Placental epithelial cell (primary cell): Measurements from ENCODE around the gene PCDHA3. TPM values are rescaled to one million over a fixed set of nuclear protein-coding genes. Genes with fewer than 3 reads are reported as not detected.

Experiments
- total RNA-seq: library from RNA; depleted of rRNA; stranded (reverse); fragments of >200 nt; gene quantifications from 2 replicates; pipeline ENCODE4 v1.2.3, GENCODE V29; 2012

Gene PCDHA3
- 0.11 and 0.39 TPM in 2 replicates for total RNA-seq

DNA sequence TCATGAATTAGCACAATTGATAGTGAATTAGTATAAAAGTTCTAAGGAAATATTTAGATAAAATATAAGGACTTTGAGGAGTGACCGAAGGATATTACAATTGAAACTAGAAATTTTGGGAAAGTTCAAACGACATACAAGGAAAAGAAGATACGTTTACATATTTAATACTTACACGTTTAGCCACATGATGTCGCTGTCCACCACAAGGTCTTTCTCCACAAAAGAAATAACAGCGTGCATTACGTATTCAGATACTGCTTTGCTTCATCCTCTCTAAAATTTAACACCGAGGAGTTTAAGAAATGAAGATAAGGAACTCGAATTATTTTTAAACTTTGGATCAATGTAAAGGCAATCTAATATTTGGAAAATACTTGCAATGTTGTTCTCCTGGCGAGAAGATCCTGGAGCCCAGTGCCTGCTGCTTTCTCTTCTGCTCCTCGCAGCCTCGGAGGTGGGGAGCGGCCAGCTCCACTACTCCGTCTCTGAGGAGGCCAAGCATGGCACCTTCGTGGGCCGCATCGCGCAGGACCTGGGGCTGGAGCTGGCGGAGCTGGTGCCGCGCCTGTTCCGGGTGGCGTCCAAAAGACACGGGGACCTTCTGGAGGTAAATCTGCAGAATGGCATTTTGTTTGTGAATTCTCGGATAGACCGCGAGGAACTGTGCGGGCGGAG is at the start of gene PCDHA3:
TSS of gene PCDHA3 (plus strand) at position 242 of the 678 bp plus-strand sequence.

GRCh38 chr5:140785905-140786686 is 14.8 kb upstream of the PCDHA3 start, which contains the start of gene PCDHA1:
Gene PCDHA1, plus strand, starts transcription at chr5:140786140.

DNA sequence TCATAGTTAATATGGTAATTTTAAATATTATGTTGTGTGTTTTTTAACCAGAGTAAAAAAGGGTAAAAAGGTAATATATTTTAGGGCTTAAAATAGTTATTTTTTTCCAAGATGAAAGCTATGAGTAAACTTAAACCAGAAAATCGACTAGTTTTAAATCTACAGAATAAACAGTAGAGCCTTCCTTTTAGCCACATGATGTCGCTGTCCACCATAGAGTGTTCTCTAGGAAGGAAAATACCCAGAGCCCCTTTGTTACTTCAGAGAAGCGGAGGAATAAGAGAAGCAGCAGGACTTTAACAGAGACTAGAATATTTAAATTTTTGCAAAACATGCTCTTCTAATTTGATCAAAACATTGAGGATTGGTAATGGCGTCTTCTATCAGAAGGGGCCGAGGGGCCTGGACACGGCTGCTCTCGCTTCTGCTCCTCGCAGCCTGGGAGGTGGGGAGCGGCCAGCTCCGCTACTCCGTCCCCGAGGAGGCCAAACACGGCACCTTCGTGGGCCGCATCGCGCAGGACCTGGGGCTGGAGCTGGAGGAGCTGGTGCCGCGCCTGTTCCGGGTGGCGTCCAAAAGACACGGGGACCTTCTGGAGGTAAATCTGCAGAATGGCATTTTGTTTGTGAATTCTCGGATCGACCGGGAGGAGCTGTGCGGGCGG is 6.1 kb upstream of the PCDHA3 start, which contains the start of gene PCDHA2:
TSS of gene PCDHA2 (plus strand) at position 258 of the 664 bp plus-strand sequence.

DNA sequence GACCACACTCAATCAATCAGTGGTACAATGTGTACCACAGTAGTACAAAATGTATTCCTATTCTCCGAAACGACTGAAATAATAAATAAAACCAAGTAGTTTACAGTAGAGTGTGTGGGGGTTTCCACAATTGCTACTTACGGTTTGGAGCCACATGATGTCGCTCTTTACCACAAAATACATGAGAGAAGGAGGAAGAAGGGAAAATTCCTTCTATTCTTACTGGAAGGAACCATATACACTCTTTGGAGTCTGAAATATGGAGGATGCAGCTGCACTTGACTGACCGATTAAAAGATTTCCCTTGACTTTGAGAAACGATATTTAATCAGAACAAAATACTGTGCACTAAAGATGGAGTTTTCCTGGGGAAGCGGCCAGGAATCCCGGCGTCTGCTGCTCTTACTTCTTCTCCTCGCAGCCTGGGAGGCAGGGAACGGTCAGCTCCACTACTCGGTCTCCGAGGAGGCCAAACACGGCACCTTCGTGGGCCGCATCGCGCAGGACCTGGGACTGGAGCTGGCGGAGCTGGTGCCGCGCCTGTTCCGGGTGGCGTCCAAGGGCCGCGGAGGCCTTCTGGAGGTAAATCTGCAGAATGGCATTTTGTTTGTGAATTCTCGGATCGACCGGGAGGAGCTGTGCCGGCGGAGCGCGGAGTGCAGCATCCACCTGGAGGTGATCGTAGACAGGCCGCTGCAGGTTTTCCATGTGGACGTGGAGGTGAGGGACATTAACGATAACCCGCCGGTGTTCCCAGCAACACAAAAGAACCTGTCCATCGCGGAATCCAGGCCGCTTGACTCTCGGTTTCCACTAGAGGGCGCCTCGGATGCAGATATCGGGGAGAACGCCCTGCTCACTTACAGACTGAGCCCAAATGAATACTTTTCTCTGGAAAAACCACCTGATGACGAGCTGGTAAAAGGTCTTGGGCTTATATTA is 6.2 kb downstream of the PCDHA3 start, which contains the start of gene PCDHA4:
TSS of gene PCDHA4 (plus strand) at position 235 of the 942 bp plus-strand sequence.

DNA sequence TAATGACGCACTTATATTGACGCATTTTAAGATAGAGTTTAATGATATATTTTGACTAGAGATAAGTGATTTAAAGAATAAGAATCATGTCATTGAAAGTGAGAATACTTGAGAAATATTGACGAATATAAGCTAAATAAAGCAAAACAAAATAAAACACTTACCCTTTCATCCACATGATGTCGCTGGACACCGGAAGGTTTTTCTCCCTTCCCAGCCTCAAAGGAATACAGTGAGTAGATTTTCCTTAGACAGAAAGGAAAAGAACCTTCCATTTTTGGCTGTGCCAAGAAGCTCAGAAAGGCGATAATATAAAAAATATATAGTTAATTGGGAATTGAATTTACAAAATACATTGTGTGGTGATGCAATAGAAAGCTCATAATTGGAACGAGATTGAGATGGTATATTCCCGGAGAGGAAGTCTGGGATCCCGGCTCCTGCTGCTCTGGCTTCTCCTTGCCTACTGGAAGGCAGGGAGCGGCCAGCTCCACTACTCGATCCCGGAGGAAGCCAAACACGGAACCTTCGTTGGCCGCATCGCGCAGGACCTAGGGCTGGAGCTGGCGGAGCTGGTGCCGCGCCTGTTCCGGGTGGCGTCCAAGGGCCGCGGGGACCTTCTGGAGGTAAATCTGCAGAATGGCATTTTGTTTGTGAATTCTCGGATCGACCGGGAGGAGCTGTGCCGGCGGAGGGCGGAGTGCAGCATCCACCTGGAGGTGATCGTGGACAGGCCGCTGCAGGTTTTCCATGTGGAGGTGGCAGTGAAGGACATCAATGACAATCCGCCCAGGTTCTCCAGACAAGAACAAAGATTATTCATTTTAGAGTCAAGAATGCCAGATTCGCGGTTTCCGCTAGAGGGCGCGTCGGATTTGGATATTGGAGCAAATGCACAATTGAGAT is 20.8 kb downstream of the PCDHA3 start, which contains the start of gene PCDHA5:
TSS of gene PCDHA5 (plus strand) at position 239 of the 906 bp plus-strand sequence.

GRCh38 chr5:140827704-140828361 is 27.0 kb downstream of the PCDHA3 start, which contains the start of gene PCDHA6:
Gene PCDHA6, plus strand, starts transcription at chr5:140827960. Its CDS starts 132 bp downstream, at chr5:140828092.

DNA sequence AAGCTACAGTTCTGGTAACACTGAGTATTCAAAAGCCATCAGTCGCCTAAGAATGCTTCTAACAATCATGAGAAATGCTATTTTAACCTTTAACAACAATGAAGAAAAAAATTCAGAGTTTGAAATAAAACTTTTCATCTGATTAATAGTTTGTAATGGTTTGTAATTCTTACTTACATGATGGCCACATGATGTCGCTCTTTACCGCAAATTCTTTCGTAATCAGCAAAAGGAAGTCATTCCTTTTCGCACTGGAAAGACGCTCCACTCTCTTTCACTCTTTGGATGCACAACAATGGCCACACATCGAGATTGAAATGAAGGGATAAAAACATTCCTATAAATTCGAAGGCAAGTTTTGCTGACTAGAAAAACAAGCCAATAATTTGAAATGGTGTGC is 33.1 kb downstream of the PCDHA3 start, which contains the start of gene PCDHA7:
TSS of gene PCDHA7 (plus strand) at position 277 of the 400 bp plus-strand sequence. CDS start at position 392, 115 bp downstream.

DNA sequence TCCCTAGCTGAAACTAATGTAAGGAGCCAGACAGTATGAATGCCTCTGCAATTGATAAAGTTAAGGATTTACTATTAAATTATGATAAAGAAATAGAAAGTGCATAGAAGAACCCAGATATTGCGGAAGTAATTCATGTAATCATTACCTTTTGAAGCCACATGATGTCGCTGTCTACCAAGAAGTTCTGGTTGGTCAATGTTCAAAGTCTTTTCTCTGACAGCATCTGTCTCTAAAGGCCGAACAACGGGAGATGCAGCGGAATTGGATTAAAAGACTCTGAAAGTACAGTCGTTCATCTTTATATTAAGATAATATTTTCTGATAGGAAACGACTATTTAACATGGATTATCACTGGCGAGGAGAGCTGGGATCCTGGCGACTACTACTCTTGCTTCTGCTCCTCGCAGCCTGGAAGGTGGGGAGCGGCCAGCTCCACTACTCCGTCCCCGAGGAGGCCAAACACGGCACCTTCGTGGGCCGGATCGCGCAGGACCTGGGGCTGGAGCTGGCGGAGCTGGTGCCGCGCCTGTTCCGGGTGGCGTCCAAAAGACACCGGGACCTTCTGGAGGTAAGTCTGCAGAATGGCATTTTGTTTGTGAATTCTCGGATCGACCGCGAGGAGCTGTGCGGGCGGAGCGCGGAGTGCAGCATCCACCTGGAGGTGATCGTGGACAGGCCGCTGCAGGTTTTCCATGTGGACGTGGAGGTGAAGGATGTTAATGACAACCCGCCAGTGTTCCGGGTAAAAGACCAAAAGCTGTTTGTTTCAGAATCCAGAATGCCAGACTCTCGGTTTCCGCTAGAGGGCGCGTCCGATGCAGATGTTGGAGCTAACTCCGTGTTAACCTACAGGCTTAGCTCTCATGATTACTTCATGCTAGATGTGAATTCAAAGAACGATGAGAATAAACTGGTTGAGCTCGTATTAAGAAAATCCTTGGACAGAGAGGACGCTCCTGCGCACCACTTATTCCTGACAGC is 40.4 kb downstream of the PCDHA3 start, which contains the start of gene PCDHA8:
TSS of gene PCDHA8 (plus strand) at position 210 of the 985 bp plus-strand sequence. CDS start at position 345, 135 bp downstream.

DNA sequence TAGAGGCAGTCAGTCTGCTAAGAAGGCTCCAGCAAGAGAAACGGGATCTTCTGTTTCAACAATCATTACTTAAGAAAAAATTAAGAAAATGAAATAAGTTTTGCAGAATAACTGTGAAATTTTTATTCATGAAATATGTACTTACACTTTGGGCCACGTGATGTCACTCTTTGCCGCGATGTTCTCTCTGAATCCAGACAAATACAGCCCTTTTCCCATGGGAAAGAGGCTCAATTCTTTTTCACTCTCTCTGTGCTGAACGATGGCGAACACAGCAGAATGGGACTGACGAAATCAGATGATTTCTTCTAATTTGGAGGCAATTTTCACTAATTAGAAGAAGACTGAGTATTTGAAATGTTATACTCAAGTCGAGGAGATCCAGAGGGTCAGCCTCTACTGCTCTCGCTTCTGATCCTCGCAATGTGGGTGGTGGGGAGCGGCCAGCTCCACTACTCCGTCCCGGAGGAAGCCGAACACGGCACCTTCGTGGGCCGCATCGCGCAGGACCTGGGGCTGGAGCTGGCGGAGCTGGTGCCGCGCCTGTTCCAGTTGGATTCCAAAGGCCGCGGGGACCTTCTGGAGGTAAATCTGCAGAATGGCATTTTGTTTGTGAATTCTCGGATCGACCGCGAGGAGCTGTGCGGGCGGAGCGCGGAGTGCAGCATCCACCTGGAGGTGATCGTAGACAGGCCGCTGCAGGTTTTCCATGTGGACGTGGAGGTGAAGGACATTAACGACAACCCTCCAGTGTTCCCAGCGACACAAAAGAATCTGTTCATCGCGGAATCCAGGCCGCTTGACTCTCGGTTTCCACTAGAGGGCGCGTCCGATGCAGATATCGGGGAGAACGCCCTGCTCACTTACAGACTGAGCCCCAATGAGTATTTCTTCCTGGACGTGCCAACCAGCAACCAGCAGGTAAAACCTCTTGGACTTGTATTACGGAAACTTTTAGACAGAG is 47.6 kb downstream of the PCDHA3 start, which contains the start of gene PCDHA9:
TSS of gene PCDHA9 (plus strand) at position 244 of the 964 bp plus-strand sequence. CDS start at position 358, 114 bp downstream.

Other genes with a start within 250 kb of the PCDHA3 start
- gene SRA1, start 243.6 kb upstream of the PCDHA3 start, total RNA-seq, result 22.8 and 40.1 TPM in 2 replicates
- 30.1 and 36.9 TPM in 2 replicates for gene APBB3, start 236.5 kb upstream of the PCDHA3 start, total RNA-seq
- gene SLC35A4, start 236.2 kb upstream of the PCDHA3 start, total RNA-seq, result 17.3 and 47.3 TPM in 2 replicates
- gene CD14, start 167.9 kb upstream of the PCDHA3 start, total RNA-seq, result 0.33 TPM in 1 of 2 replicates, not detected in the other
- 7.8 and 9.0 TPM in 2 replicates for gene TMCO6, start 161.6 kb upstream of the PCDHA3 start, total RNA-seq
- gene NDUFA2, start 153.4 kb upstream of the PCDHA3 start, total RNA-seq, result 28.8 and 44.4 TPM in 2 replicates
- 76.9 and 102 TPM in 2 replicates for gene IK, start 153.2 kb upstream of the PCDHA3 start, total RNA-seq
- gene WDR55, start 136.2 kb upstream of the PCDHA3 start, total RNA-seq, result 31.0 and 37.1 TPM in 2 replicates
- 0.76 and 0.79 TPM in 2 replicates for gene DND1, start 127.5 kb upstream of the PCDHA3 start, total RNA-seq
- gene HARS1, start 109.7 kb upstream of the PCDHA3 start, total RNA-seq, result 45.1 and 53.8 TPM in 2 replicates
- 38.0 and 47.9 TPM in 2 replicates for gene HARS2, start 109.6 kb upstream of the PCDHA3 start, total RNA-seq
- gene ZMAT2, start 100.6 kb upstream of the PCDHA3 start, total RNA-seq, result 26.1 and 40.8 TPM in 2 replicates
- gene PCDHA1, start 14.9 kb upstream of the PCDHA3 start, total RNA-seq, result not detected in 2 replicates
- under 0.01 TPM in 1 of 2 replicates, not detected in the other for gene PCDHA2, start 6.2 kb upstream of the PCDHA3 start, total RNA-seq
- gene PCDHA4, start 6.0 kb downstream of the PCDHA3 start, total RNA-seq, result 0.79 and 0.87 TPM in 2 replicates
- under 0.01 and 0.11 TPM in 2 replicates for gene PCDHA5, start 20.6 kb downstream of the PCDHA3 start, total RNA-seq
- gene PCDHA6, start 26.9 kb downstream of the PCDHA3 start, total RNA-seq, result 0.22 and 0.39 TPM in 2 replicates
- gene PCDHA7, start 33.2 kb downstream of the PCDHA3 start, total RNA-seq, result 0.54 and 1.2 TPM in 2 replicates
- 0.11 and 0.39 TPM in 2 replicates for gene PCDHA8, start 40.1 kb downstream of the PCDHA3 start, total RNA-seq
- under 0.01 TPM in 2 replicates for gene PCDHA9, start 47.3 kb downstream of the PCDHA3 start, total RNA-seq
- 0.11 and 0.39 TPM in 2 replicates for gene PCDHA10, start 54.8 kb downstream of the PCDHA3 start, total RNA-seq
- gene PCDHA11, start 67.9 kb downstream of the PCDHA3 start, total RNA-seq, result under 0.01 and 0.11 TPM in 2 replicates
- gene PCDHA12, start 74.3 kb downstream of the PCDHA3 start, total RNA-seq, result under 0.01 and 0.11 TPM in 2 replicates
- 0.11 and 0.39 TPM in 2 replicates for gene PCDHA13, start 81.1 kb downstream of the PCDHA3 start, total RNA-seq
- gene PCDHAC1, start 125.2 kb downstream of the PCDHA3 start, total RNA-seq, result 0.39 TPM in 1 of 2 replicates, not detected in the other
- gene PCDHAC2, start 165.4 kb downstream of the PCDHA3 start, total RNA-seq, result 0.39 TPM in 1 of 2 replicates, not detected in the other